Immature natural killer cell (primary cell): ENCODE results near the gene TNFRSF6B. TPM values are rescaled to one million over a fixed set of nuclear protein-coding genes. Genes with fewer than 3 reads are reported as not detected.

Experiments
- DNase-seq, 3 donors: peaks; one replicate each; pipeline ENCODE4 v3.0.0; 2022; ENCODE audit warnings: mixed read lengths in 1 of 3
- H3K27ac Mint-ChIP-seq, 6 donors: one replicate each; pipeline ENCODE4 v1.8.0; 2020; ENCODE audit warnings: mixed read lengths in 6 of 6, mild to moderate bottlenecking in 5 of 6, inconsistent platforms in 4 of 6, moderate library complexity in 3 of 6
- H3K27me3 Mint-ChIP-seq, 3 donors: one replicate each; pipeline ENCODE4 v1.8.0; 2020 to 2021; ENCODE audit warnings: low read depth in 3 of 3, mild to moderate bottlenecking in 3 of 3, mixed read lengths in 3 of 3, moderate library complexity in 3 of 3, inconsistent platforms in 1 of 3
- H3K36me3 Mint-ChIP-seq, 3 donors: one replicate each; pipeline ENCODE4 v1.8.0; 2020; ENCODE audit warnings: mixed read lengths in 3 of 3, inconsistent platforms in 2 of 3, mild to moderate bottlenecking in 2 of 3
- H3K4me1 Mint-ChIP-seq, 2 donors: one replicate each; pipeline ENCODE4 v1.8.0; 2020; ENCODE audit warnings: inconsistent platforms in 2 of 2, mild to moderate bottlenecking in 2 of 2, mixed read lengths in 2 of 2, moderate library complexity in 1 of 2
- H3K4me3 Mint-ChIP-seq, 5 donors: one replicate each; pipeline ENCODE4 v1.8.0; 2020; ENCODE audit warnings: mild to moderate bottlenecking in 5 of 5, mixed read lengths in 5 of 5, inconsistent platforms in 3 of 5, moderate library complexity in 3 of 5
- H3K9me3 Mint-ChIP-seq, 6 donors: one replicate each; pipeline ENCODE4 v1.8.0; 2020; ENCODE audit warnings: mild to moderate bottlenecking in 6 of 6, mixed read lengths in 6 of 6, inconsistent platforms in 4 of 6, moderate library complexity in 3 of 6
- polyA plus RNA-seq, 3 donors: library from polyadenylated mRNA; unstranded; fragments of 300-500 nt; fragmentation: Illumina TruSeq; gene quantifications; one replicate each; pipeline ENCODE4 v1.2.3, GENCODE V29; 2021

TNFRSF6B gene
- polyA plus RNA-seq, 3 donors from 2014 or later = not detected

- Mint-ChIP-seq H3K27ac (no peak overlapping the region), H3K27me3 (peaks cover 0 to 2% (median 0%) of the 10 kb centered on the region in 3 donors), H3K4me3 (no peak overlapping the region), H3K4me1 (peaks cover 10 to 16% of the 10 kb centered on the region in 2 donors), H3K36me3 (peaks cover 0 to 4% (median 0%) of the 10 kb centered on the region in 3 donors), H3K9me3 (no peaks in the 10 kb centered on the region)
- DNase-seq = no peak
Observed at GRCh38 chr20:63746751-63747315, 50.4 kb downstream of the TNFRSF6B start.

- H3K4me1 Mint-ChIP-seq = peaks cover 10 to 20% of the 10 kb centered on the region in 2 donors
- no peaks in the 10 kb centered on the region for H3K9me3 Mint-ChIP-seq
- DNase-seq = no peak
- peaks cover 0 to 2% (median 0%) of the 10 kb centered on the region in 3 donors for H3K27me3 Mint-ChIP-seq
- peaks cover 0 to 4% (median 0%) of the 10 kb centered on the region in 3 donors for H3K36me3 Mint-ChIP-seq
- no peak overlapping the region for H3K27ac Mint-ChIP-seq
- H3K4me3 Mint-ChIP-seq = no peak overlapping the region
Observed at GRCh38 chr20:63747622-63748069, 51.2 kb downstream of the TNFRSF6B start.

Other genes starting within 250 kb of the TNFRSF6B start
- under 1 TPM in 1 of 3 donors, not detected in 2; 0.73 TPM for gene KCNQ2, start 224.0 kb upstream of the TNFRSF6B start, polyA plus RNA-seq
- not detected for gene EEF1A2, start 197.6 kb upstream of the TNFRSF6B start, polyA plus RNA-seq
- 10 to 100 TPM; 14.9 to 84.3 (median 41.9) TPM for gene PPDPF, start 175.9 kb upstream of the TNFRSF6B start, polyA plus RNA-seq
- under 1 TPM in 1 of 3 donors, not detected in 2; 0.37 TPM for gene PTK6, start 159.3 kb upstream of the TNFRSF6B start, polyA plus RNA-seq
- not detected for gene SRMS, start 148.9 kb upstream of the TNFRSF6B start, polyA plus RNA-seq
- not detected for gene FNDC11, start 142.5 kb upstream of the TNFRSF6B start, polyA plus RNA-seq
- gene HELZ2, start 122.4 kb upstream of the TNFRSF6B start, polyA plus RNA-seq = 10 to 100 TPM in 1 of 3 donors, 1 to 10 TPM in 2; 2.4 to 11.3 (median 3.7) TPM
- gene GMEB2, start 69.6 kb upstream of the TNFRSF6B start, polyA plus RNA-seq = 10 to 100 TPM in 1 of 3 donors, 1 to 10 TPM in 1, not detected in 1; 2.7 to 11.4 TPM
- 1 to 10 TPM in 2 of 3 donors, under 1 TPM in 1; 0.36 to 1.6 (median 1.1) TPM for gene STMN3, start 43.2 kb upstream of the TNFRSF6B start, polyA plus RNA-seq
- gene RTEL1, start 38.3 kb upstream of the TNFRSF6B start, polyA plus RNA-seq = 1 to 10 TPM in 2 of 3 donors, not detected in 1; 1.5 to 7.3 TPM
- gene ARFRP1, start 11.3 kb downstream of the TNFRSF6B start, polyA plus RNA-seq = 10 to 100 TPM; 43.0 to 72.7 (median 54.3) TPM
- 10 to 100 TPM; 26.6 to 64.1 (median 33.9) TPM for gene ZGPAT, start 11.4 kb downstream of the TNFRSF6B start, polyA plus RNA-seq
- gene LIME1, start 40.0 kb downstream of the TNFRSF6B start, polyA plus RNA-seq = 100 to 1,000 TPM; 177 to 227 (median 180) TPM
- gene SLC2A4RG, start 43.1 kb downstream of the TNFRSF6B start, polyA plus RNA-seq = 1 to 10 TPM; 1.5 to 3.6 (median 3.2) TPM
- under 1 TPM; 0.16 to 0.32 (median 0.32) TPM for gene ZBTB46, start 134.6 kb downstream of the TNFRSF6B start, polyA plus RNA-seq
- gene ABHD16B, start 164.8 kb downstream of the TNFRSF6B start, polyA plus RNA-seq = under 1 TPM in 1 of 3 donors, not detected in 2; 0.34 TPM
- gene TPD52L2, start 168.6 kb downstream of the TNFRSF6B start, polyA plus RNA-seq = 10 to 100 TPM; 67.5 to 90.8 (median 79.3) TPM
- 1 to 10 TPM; 1.4 to 8.2 (median 2.9) TPM for gene DNAJC5, start 198.5 kb downstream of the TNFRSF6B start, polyA plus RNA-seq